HCT116 (cell line): ENCODE data around the gene CYP26B1. TPM values are rescaled to one million over a fixed set of nuclear protein-coding genes. Genes with fewer than 3 reads are reported as not detected.

Experiments
- ATAC-seq: fragments of 200-7000 bp; cut with Tn5 transposase; 2 replicates; pipeline ENCODE4 v1.9.1; 2020; ENCODE audit warnings: mild to moderate bottlenecking, moderate library complexity
- BruUV-seq: library from RNA; stranded (reverse); fragments of 400-500 nt; replicated peaks from 2 replicates; lab custom pipeline; 2021; lab: Mats Ljungman, UMichigan
- CTCF ChIA-PET: fragments of 300-600 bp; sonication (Branson Sonifier 250); formaldehyde crosslinking; loops from one replicate; lab custom pipeline; 2021; ENCODE audit warnings: antibody characterized with exemption; lab: Charles Lee
- POLR2A ChIA-PET: fragments of 300-600, 350-600 bp; sonication (Branson Sonifier 250); formaldehyde crosslinking; loops from one replicate; lab custom pipeline; 2021; ENCODE audit warnings: antibody characterized with exemption; lab: Charles Lee
- RAD21 ChIA-PET, 2 experiments: fragments of 300-600 bp; sonication (Branson Sonifier 250); formaldehyde crosslinking; loops; one replicate each; lab custom pipeline; 2023; ENCODE audit warnings: low total read pairs in 2 of 2; ENCODE audit not compliant: uncharacterized antibody in 2 of 2, unreplicated experiment in 2 of 2, low non-redundant PET in 1 of 2; lab: Charles Lee
- DNase-seq: peaks from one replicate; pipeline ENCODE4 v3.0.0-alpha.2; 2010; ENCODE audit warnings: low read depth, low spot score
- H2AFZ ChIP-seq: fragments of 200-600 bp; shearing (Covaris generic), sonication (generic); 2 replicates; pipeline ENCODE4 v1.6.1; 2017; ENCODE audit warnings: low read depth, mixed run types, mixed read lengths, antibody characterized with exemption, low read length; ENCODE audit not compliant: poor library complexity, severe bottlenecking
- H3K27ac ChIP-seq: 2 replicates; pipeline ENCODE4 v1.5.1; 2012; ENCODE audit warnings: low read depth, low read length
- H3K27me3 ChIP-seq: fragments of 200-600 bp; sonication (generic); 2 replicates; pipeline ENCODE4 v1.6.1; 2016; ENCODE audit warnings: mixed run types, low read length, mixed read lengths; ENCODE audit not compliant: insufficient read depth
- H3K36me3 ChIP-seq, 2 experiments: fragments of 200-500 bp in 1 of 2; fragments of 200-600 bp in 1 of 2; sonication (Bioruptor generic) in 1 of 2; sonication (generic) in 1 of 2; 2 replicates each; pipeline versions ENCODE4 v1.5.1 to v1.6.1; 2014 to 2016; ENCODE audit warnings: low read length in 2 of 2, inconsistent platforms in 1 of 2, mixed read lengths in 1 of 2, mixed run types in 1 of 2; ENCODE audit not compliant: insufficient read depth in 2 of 2, control insufficient read depth in 1 of 2
- H3K4me1 ChIP-seq, 2 experiments: fragments of 200-600 bp in 1 of 2; sonication (generic) in 1 of 2; 2 replicates each; pipeline versions ENCODE4 v1.5.1 to v1.6.1; 2012 to 2017; ENCODE audit warnings: low read length in 2 of 2, inconsistent platforms in 1 of 2, mild to moderate bottlenecking in 1 of 2, mixed read lengths in 1 of 2, mixed run types in 1 of 2, moderate library complexity in 1 of 2; ENCODE audit not compliant: insufficient read depth in 2 of 2, control insufficient read depth in 1 of 2
- H3K4me2 ChIP-seq: fragments of 200-600 bp; sonication (generic); 2 replicates; pipeline ENCODE4 v1.6.1; 2017; ENCODE audit warnings: mixed run types, low read length, mixed read lengths
- H3K4me3 ChIP-seq, 2 experiments: fragments of 200-600 bp in 1 of 2; sonication (generic) in 1 of 2; replicated peaks in 1 of 2; 2 replicates each; pipeline ENCODE4 v1.5.1; 2011 to 2016; ENCODE audit warnings: low read length in 2 of 2, control low read depth in 1 of 2, low read depth in 1 of 2, mild to moderate bottlenecking in 1 of 2, mixed read lengths in 1 of 2, mixed run types in 1 of 2
- H3K79me2 ChIP-seq: fragments of 200-600 bp; sonication (generic); 2 replicates; pipeline ENCODE4 v1.6.1; 2017; ENCODE audit warnings: mild to moderate bottlenecking, mixed run types, low read length, moderate library complexity, mixed read lengths; ENCODE audit not compliant: insufficient read depth
- H3K9ac ChIP-seq: fragments of 200-600 bp; sonication (generic); 2 replicates; pipeline ENCODE4 v1.6.1; 2016; ENCODE audit warnings: low read length, mixed read lengths
- H3K9me2 ChIP-seq: fragments of 200-600 bp; sonication (generic), shearing (Covaris generic); 2 replicates; pipeline ENCODE4 v1.6.1; 2017; ENCODE audit warnings: mixed run types, mild to moderate bottlenecking, moderate library complexity; ENCODE audit not compliant: insufficient read depth
- H3K9me3 ChIP-seq, 2 experiments: fragments of 200-500 bp in 1 of 2; fragments of 200-600 bp in 1 of 2; sonication (Bioruptor generic) in 1 of 2; sonication (generic) in 1 of 2; 2 replicates each; pipeline ENCODE4 v1.6.1; 2014 to 2017; ENCODE audit warnings: low read length in 2 of 2, mixed read lengths in 2 of 2, inconsistent platforms in 1 of 2, low read depth in 1 of 2, mild to moderate bottlenecking in 1 of 2, mixed run types in 1 of 2, moderate library complexity in 1 of 2; ENCODE audit not compliant: control insufficient read depth in 1 of 2, insufficient read depth in 1 of 2
- H4K20me1 ChIP-seq: fragments of 200-600 bp; sonication (generic), shearing (Covaris generic); 2 replicates; pipeline ENCODE4 v1.6.1; 2017; ENCODE audit warnings: mixed run types, mild to moderate bottlenecking, moderate library complexity; ENCODE audit not compliant: insufficient read depth
- EZH2 ChIP-seq: fragments of 200-600 bp; sonication (generic); IDR thresholded peaks from 2 replicates; pipeline ENCODE4 v1.6.1; 2017; ENCODE audit warnings: antibody characterized with exemption, mixed run types
- EZH2phosphoT487 ChIP-seq: fragments of 200-600 bp; IDR thresholded peaks from 2 replicates; pipeline ENCODE4 v1.6.1; 2018; ENCODE audit warnings: antibody characterized with exemption, borderline replicate concordance
- RAD21 ChIP-seq: IDR thresholded peaks from 2 replicates; pipeline ENCODE4 v1.6.1; 2012; ENCODE audit warnings: low read depth, mild to moderate bottlenecking
- intact Hi-C: fragments of 100-400 bp; cut with micrococcal nuclease; formaldehyde crosslinking; loops from 2 replicates; pipeline ENCODE4 v1.10.0; 2022
- total RNA-seq: library from RNA; stranded (reverse); gene quantifications from one replicate; pipeline ENCODE4 v1.2.1, GENCODE V29; 2021; ENCODE audit not compliant: unreplicated experiment
- TF ChIP-seq, protein P1 (sequence below): IDR thresholded peaks from 2 replicates; pipeline ENCODE4 v1.6.1; 2012; ENCODE audit warnings: low read depth
- TF ChIP-seq, protein P2 (sequence below), 3 experiments: fragments of 200-600 bp in 1 of 3; sonication (generic) in 1 of 3; IDR thresholded peaks in 2 of 3; conservative IDR thresholded peaks in 1 of 3; 2 replicates each; pipeline ENCODE4 v1.5.1; 2012 to 2017; ENCODE audit warnings: low read depth in 2 of 3, low read length in 2 of 3, antibody characterized with exemption in 1 of 3, borderline replicate concordance in 1 of 3, control low read depth in 1 of 3, mild to moderate bottlenecking in 1 of 3, mixed read lengths in 1 of 3, mixed run types in 1 of 3, moderate library complexity in 1 of 3; ENCODE audit not compliant: insufficient read depth in 1 of 3
- TF ChIP-seq, protein P3 (sequence below): IDR thresholded peaks from 2 replicates; pipeline ENCODE4 v1.6.1; 2012

CYP26B1 gene
- total RNA-seq, 1 experiment from 2014 or later, result 21.1 TPM

DNA sequence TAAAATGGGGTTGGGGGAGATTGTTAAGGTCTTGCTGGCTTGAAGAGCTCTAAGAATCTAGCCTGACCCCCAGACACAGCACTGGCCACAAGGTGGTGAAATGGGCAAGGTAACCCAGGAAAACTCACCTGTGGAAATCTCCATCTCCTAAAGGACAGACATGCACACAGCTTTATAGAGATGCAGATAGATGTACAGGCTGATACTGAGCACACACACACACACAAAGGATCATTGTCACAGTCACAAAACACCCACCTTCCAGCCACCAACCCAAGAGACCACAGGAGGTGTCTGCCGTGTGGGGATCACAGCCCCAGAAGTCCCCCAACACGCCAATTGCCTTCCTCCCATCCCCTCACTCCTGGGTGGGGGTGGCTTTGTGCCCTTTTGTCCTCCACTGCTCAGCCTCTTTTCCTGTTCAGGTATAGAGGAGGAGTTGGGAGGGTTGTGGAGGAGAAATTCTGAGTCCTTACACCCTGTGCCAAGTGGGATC is 3.2 kb upstream of the CYP26B1 start:
- ChIA-PET CTCF (interaction anchor here (1.0 to 2.1 kb wide), 27 partner anchors 10 to 709 kb away, joined by 3 to 39 read pairs (median 4); no protein-coding TSS in a partner anchor), RAD21 (interaction anchor here (1.0 to 1.9 kb wide), 9 partner anchors 156 to 430 kb away, joined by 3 to 15 read pairs (median 6); no protein-coding TSS in a partner anchor), POLR2A (interaction anchor here (1.1 kb wide), 2 partner anchors 353 to 429 kb away, joined by 3 read pairs; no protein-coding TSS in a partner anchor)
- Histone ChIP-seq H3K9me2 (no peaks in the 10 kb centered on the region), H3K79me2 (no peaks in the 10 kb centered on the region), H3K9ac (no peak overlapping the region), H3K9me3 (no peaks in the 10 kb centered on the region), H3K27me3 (no peaks in the 10 kb centered on the region), H3K4me3 (no peak overlapping the region), H2AFZ (no peak overlapping the region), H3K4me1 (peaks cover 10 to 29% of the 10 kb centered on the region in 2 experiments; a peak in 3 of 4 replicates), H3K4me2 (peak overlapping the region; percentile 44), H4K20me1 (no peaks in the 10 kb centered on the region), H3K36me3 (no peaks in the 10 kb centered on the region), H3K27ac (no peak overlapping the region)
- ATAC-seq (peak; percentile 14), DNase-seq (no peak)
- intact Hi-C loops, result loop anchor here (1.0 to 5.0 kb wide), 7 partner anchors 227 to 603 kb away; no protein-coding TSS in a partner anchor
- BruUV-seq, result no TSS peak
- peak; percentile 51; the same call in 1 of the 2 replicates for TF ChIP-seq RAD21
- no peak for TF ChIP-seq EZH2

DNA sequence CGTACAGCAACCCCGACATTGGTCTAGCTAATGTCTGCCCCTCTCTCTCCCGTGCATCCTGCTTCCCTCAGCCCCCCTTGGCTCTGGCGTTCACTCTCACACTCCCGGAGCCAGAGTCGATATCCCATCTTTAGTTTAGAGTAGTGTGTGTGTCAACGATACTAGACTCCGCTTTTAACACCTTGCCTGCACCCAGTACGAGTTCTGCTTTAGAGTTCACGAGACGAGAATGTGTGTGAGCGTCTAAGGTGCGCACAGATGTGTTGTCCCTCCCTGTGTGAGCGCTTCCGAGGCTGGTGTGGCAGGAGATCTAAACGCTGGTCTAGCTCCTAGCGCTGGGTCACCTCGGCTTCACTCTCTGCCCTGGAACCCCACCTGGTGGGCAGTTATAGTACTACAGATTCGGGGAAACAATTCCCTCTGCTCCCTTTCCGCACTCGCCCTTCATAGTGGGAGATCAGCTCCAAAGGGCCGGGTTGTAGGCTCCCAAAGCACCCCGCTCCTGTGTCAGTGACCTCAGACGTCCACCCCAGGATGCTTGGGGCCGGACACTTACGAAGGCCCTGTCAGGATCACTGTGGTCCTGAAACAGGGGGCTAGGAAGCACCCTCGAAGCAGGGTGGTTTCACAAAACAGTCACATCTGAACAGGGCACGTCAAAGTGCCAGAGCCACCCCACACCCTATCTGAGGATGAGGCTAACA is 2.6 kb upstream of the CYP26B1 start:
- no peaks in the 10 kb centered on the region for H4K20me1 ChIP-seq
- no peaks in the 10 kb centered on the region for H3K36me3 ChIP-seq
- BruUV-seq, result no TSS peak
- intact Hi-C loops, result loop anchor here (1.0 to 5.0 kb wide), 7 partner anchors 226 to 602 kb away; no protein-coding TSS in a partner anchor
- ATAC-seq, result peak; percentile 75
- peak overlapping the region; percentile 44 for H3K4me2 ChIP-seq
- H3K9me2 ChIP-seq, result no peaks in the 10 kb centered on the region
- H3K9ac ChIP-seq, result no peak overlapping the region
- DNase-seq, result peak; percentile 63
- POLR2A ChIA-PET, result interaction anchor here (1.1 kb wide), 2 partner anchors 352 to 429 kb away, joined by 3 read pairs; no protein-coding TSS in a partner anchor
- H3K4me3 ChIP-seq, result no peak overlapping the region
- no peak overlapping the region for H2AFZ ChIP-seq
- RAD21 ChIA-PET, result interaction anchor here (0.7 to 1.9 kb wide), 11 partner anchors 155 to 601 kb away, joined by 3 to 15 read pairs (median 5); no protein-coding TSS in a partner anchor
- CTCF ChIA-PET, result interaction anchor here (0.6 to 2.1 kb wide), 34 partner anchors 10 to 712 kb away, joined by 3 to 39 read pairs (median 4); no protein-coding TSS in a partner anchor
- no peaks in the 10 kb centered on the region for H3K27me3 ChIP-seq
- H3K9me3 ChIP-seq, result no peaks in the 10 kb centered on the region
- H3K79me2 ChIP-seq, result no peaks in the 10 kb centered on the region
- H3K4me1 ChIP-seq, result peaks cover 11 to 34% of the 10 kb centered on the region in 2 experiments; a peak in 3 of 4 replicates
- no peak overlapping the region for H3K27ac ChIP-seq
- TF ChIP-seq RAD21 (peak; percentile 95), EZH2phosphoT487 (no peak)
- TF ChIP-seq, protein P1, sequence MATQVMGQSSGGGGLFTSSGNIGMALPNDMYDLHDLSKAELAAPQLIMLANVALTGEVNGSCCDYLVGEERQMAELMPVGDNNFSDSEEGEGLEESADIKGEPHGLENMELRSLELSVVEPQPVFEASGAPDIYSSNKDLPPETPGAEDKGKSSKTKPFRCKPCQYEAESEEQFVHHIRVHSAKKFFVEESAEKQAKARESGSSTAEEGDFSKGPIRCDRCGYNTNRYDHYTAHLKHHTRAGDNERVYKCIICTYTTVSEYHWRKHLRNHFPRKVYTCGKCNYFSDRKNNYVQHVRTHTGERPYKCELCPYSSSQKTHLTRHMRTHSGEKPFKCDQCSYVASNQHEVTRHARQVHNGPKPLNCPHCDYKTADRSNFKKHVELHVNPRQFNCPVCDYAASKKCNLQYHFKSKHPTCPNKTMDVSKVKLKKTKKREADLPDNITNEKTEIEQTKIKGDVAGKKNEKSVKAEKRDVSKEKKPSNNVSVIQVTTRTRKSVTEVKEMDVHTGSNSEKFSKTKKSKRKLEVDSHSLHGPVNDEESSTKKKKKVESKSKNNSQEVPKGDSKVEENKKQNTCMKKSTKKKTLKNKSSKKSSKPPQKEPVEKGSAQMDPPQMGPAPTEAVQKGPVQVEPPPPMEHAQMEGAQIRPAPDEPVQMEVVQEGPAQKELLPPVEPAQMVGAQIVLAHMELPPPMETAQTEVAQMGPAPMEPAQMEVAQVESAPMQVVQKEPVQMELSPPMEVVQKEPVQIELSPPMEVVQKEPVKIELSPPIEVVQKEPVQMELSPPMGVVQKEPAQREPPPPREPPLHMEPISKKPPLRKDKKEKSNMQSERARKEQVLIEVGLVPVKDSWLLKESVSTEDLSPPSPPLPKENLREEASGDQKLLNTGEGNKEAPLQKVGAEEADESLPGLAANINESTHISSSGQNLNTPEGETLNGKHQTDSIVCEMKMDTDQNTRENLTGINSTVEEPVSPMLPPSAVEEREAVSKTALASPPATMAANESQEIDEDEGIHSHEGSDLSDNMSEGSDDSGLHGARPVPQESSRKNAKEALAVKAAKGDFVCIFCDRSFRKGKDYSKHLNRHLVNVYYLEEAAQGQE, result no peak
- TF ChIP-seq, protein P2, sequence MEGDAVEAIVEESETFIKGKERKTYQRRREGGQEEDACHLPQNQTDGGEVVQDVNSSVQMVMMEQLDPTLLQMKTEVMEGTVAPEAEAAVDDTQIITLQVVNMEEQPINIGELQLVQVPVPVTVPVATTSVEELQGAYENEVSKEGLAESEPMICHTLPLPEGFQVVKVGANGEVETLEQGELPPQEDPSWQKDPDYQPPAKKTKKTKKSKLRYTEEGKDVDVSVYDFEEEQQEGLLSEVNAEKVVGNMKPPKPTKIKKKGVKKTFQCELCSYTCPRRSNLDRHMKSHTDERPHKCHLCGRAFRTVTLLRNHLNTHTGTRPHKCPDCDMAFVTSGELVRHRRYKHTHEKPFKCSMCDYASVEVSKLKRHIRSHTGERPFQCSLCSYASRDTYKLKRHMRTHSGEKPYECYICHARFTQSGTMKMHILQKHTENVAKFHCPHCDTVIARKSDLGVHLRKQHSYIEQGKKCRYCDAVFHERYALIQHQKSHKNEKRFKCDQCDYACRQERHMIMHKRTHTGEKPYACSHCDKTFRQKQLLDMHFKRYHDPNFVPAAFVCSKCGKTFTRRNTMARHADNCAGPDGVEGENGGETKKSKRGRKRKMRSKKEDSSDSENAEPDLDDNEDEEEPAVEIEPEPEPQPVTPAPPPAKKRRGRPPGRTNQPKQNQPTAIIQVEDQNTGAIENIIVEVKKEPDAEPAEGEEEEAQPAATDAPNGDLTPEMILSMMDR (IDR thresholded peaks at IDR 0.05 in 2 of 3, conservative IDR thresholded peaks at IDR 0.05 in 1 of 3; ENCODE audit: borderline replicate concordance in 1 of 3, insufficient read depth in 1 of 3, low read depth in 2 of 3, low read length in 2 of 3), result peak; percentile 70 to 86 (median 77)
- TF ChIP-seq, protein P3, sequence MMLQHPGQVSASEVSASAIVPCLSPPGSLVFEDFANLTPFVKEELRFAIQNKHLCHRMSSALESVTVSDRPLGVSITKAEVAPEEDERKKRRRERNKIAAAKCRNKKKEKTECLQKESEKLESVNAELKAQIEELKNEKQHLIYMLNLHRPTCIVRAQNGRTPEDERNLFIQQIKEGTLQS, result no peak
